Activated CD4-positive, alpha-beta memory T cell treated with anti-CD3 and anti-CD28 coated beads for 36 hours (primary cell): ENCODE data around the gene CNOT3. TPM values are rescaled to one million over a fixed set of nuclear protein-coding genes. Genes with fewer than 3 reads are reported as not detected.

Source experiments
- CTCF ChIA-PET: fragments of 350-600 bp; sonication (Branson Sonifier 250); formaldehyde crosslinking; loops from one replicate; lab custom pipeline; 2021; ENCODE audit warnings: antibody characterized with exemption, inconsistent platforms; lab: Charles Lee
- POLR2A ChIA-PET: fragments of 350-600 bp; sonication (Branson Sonifier 250); formaldehyde crosslinking; loops from one replicate; lab custom pipeline; 2021; ENCODE audit warnings: antibody characterized with exemption; lab: Charles Lee
- DNase-seq: peaks from one replicate; pipeline ENCODE4 v3.0.0-alpha.2; 2020
- H3K27ac Mint-ChIP-seq: one replicate; pipeline ENCODE4 v1.8.0; 2021; ENCODE audit warnings: mixed read lengths
- H3K27me3 Mint-ChIP-seq: one replicate; pipeline ENCODE4 v1.8.0; 2021; ENCODE audit warnings: mixed read lengths
- H3K36me3 Mint-ChIP-seq: one replicate; pipeline ENCODE4 v1.8.0; 2021; ENCODE audit warnings: mixed read lengths
- H3K4me1 Mint-ChIP-seq: one replicate; pipeline ENCODE4 v1.8.0; 2021; ENCODE audit warnings: low read depth, mixed read lengths
- H3K4me3 Mint-ChIP-seq: one replicate; pipeline ENCODE4 v1.8.0; 2021; ENCODE audit warnings: mild to moderate bottlenecking, mixed read lengths
- H3K9me3 Mint-ChIP-seq: one replicate; pipeline ENCODE4 v1.8.0; 2021; ENCODE audit warnings: mixed read lengths
- intact Hi-C: fragments of 100-400 bp; cut with micrococcal nuclease; formaldehyde crosslinking; loops from one replicate; pipeline ENCODE4 v1.15.1; 2023
- total RNA-seq, 2 experiments: library from RNA; stranded (reverse); gene quantifications; one replicate each; pipeline ENCODE4 v1.2.3, GENCODE V29; 2021

CNOT3 gene
- total RNA-seq, 2 experiments from 2014 or later = 54.6 to 58.7 TPM

DNA sequence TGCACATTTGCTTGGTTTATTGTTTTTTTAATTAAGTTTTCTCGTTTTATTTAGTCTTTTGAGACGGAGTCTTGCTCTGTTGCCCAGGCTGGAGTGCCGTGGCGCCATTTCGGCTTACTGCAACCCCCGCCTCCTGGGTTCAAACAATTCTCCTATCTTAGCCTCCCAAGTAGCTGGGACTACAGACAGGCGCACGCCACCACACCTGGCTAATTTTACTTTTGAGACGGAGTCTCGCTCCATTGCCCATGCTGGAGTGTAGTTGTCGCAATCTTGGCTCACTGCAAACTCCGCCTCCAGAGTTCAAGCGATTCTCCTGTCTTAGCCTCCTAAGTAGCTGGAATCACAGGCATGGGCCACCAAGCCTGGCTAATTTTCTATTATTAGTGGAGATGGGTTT, 64.4 kb downstream of the CNOT3 start:
- POLR2A ChIA-PET = interaction anchor here (0.6 to 2.5 kb wide), 4 partner anchors 9 to 65 kb away, joined by 3 to 11 read pairs (median 6); partner anchors contain the start of genes CNOT3, LENG1 and TSEN34
- Mint-ChIP-seq H3K4me1 (peaks cover 59% of the 10 kb centered on the region), H3K27me3 (no peaks in the 10 kb centered on the region), H3K36me3 (peaks cover 63% of the 10 kb centered on the region), H3K27ac (peak overlapping the region; percentile 100), H3K4me3 (peak overlapping the region; percentile 96), H3K9me3 (no peaks in the 10 kb centered on the region)
- CTCF ChIA-PET = no interaction called here
- DNase-seq = no peak
- intact Hi-C loops = loop anchor here (1.0 kb wide), 3 partner anchors 43 to 100 kb away; partner anchors contain the start of genes CNOT3, LENG1 and NDUFA3

DNA sequence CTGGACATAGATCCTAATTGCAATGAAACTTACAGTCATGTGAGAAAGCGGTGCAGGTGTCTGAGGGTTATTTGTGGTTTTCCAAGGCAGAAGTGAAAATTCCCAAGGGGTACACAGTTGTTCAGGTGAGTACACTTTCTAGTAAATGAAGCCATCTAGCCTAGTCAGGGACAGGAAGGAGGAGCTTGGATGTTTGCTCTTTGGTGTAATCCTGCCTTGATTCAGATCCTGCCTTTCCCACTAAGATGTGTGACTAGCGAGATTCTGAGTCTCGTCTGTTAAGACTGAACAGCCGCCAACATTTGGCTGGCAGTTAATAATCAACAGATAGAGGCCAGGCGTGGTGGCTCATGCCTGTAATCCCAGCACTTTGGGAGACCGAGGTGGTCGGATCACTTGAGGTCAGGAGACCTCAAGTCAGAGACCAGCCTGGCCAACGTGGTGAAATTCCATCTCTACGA, 65.6 kb downstream of the CNOT3 start:
- no peak for DNase-seq
- CTCF ChIA-PET = interaction anchor here (0.7 kb wide), 1 partner anchor 56 kb away, joined by 3 read pairs; no protein-coding TSS in a partner anchor

DNA sequence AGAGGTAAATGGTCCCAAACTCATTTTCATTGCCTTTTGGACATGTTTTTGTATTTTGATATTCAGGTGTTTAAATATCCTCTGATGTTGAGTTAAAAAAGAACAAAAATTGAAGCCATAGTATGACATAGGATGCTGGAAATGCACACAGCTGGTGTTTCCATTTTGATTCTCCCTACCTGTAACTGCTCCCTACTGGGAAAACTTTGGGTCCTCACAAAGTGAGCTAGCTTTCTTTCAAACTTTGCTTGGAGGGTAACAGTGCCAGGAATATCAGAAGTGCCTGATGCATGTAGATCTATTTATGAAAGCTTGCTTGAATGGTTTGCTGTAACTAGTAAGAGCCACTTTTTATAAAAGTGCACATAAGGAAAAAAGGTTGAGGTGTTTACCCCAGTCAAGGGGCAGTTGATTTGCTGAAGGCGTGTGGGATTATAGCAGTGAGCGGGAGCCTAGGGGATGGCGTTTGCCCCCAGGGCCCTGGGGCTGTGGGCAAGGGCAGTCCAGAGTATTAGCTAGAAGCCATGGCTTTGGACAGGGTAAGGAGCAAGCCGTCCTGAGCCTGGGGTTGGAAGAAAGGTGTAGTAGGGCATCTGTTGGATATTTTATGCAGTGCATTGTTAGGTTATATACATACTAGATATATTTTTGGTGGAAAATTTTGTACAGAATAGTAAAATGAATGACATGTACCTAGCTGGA, 67.4 kb downstream of the CNOT3 start:
- Mint-ChIP-seq H3K4me1 (peaks cover 82% of the 10 kb centered on the region), H3K9me3 (no peaks in the 10 kb centered on the region), H3K27me3 (no peaks in the 10 kb centered on the region), H3K36me3 (peaks cover 88% of the 10 kb centered on the region), H3K27ac (peak overlapping the region; percentile 100), H3K4me3 (peak overlapping the region; percentile 96)
- ChIA-PET POLR2A (interaction anchor here (8.2 kb wide), 1 partner anchor 15 kb away, joined by 103 read pairs; the partner anchor contains the start of genes MBOAT7 and TSEN34), CTCF (interaction anchor here (0.6 to 1.6 kb wide), 4 partner anchors 21 to 120 kb away, joined by 3 to 7 read pairs (median 4); no protein-coding TSS in a partner anchor)
- intact Hi-C loops = loop anchor here (5.0 kb wide), 3 partner anchors 42 to 338 kb away; partner anchors contain the start of genes LENG9 and MYADM
- no peak for DNase-seq

More for the DNA sequence above, 65.6 kb downstream of the CNOT3 start:
- intact Hi-C loops = no loop called here
- Mint-ChIP-seq H3K4me3 (peak overlapping the region; percentile 96), H3K36me3 (peaks cover 75% of the 10 kb centered on the region), H3K9me3 (no peaks in the 10 kb centered on the region), H3K27ac (peak overlapping the region; percentile 100), H3K27me3 (no peaks in the 10 kb centered on the region), H3K4me1 (peaks cover 71% of the 10 kb centered on the region)
- POLR2A ChIA-PET = interaction anchor here (1.9 kb wide), 1 partner anchor 12 kb away, joined by 8 read pairs; the partner anchor contains the start of gene TSEN34

Other genes with a start within 250 kb of the CNOT3 start
- not detected for gene CACNG7, start 228.5 kb upstream of the CNOT3 start, total RNA-seq
- under 1 TPM in 1 of 2 experiments, not detected in 1; 0.02 TPM for gene CACNG8, start 174.8 kb upstream of the CNOT3 start, total RNA-seq
- not detected for gene CACNG6, start 146.1 kb upstream of the CNOT3 start, total RNA-seq
- gene VSTM1, start 73.9 kb upstream of the CNOT3 start, total RNA-seq = not detected
- gene TARM1, start 56.4 kb upstream of the CNOT3 start, total RNA-seq = not detected
- gene OSCAR, start 37.0 kb upstream of the CNOT3 start, total RNA-seq = under 1 TPM; 0.29 to 0.59 TPM
- 100 to 1,000 TPM; 106 to 113 TPM for gene NDUFA3, start 34.9 kb upstream of the CNOT3 start, total RNA-seq
- 10 to 100 TPM; 27.1 to 31.6 TPM for gene TFPT, start 22.1 kb upstream of the CNOT3 start, total RNA-seq
- 10 to 100 TPM; 74.4 to 74.6 TPM for gene PRPF31, start 22.0 kb upstream of the CNOT3 start, total RNA-seq
- gene LENG1, start 22.0 kb downstream of the CNOT3 start, total RNA-seq = 1 to 10 TPM; 4.7 to 5.3 TPM
- under 1 TPM; 0.26 to 0.27 TPM for gene TMC4, start 35.4 kb downstream of the CNOT3 start, total RNA-seq
- gene MBOAT7, start 51.8 kb downstream of the CNOT3 start, total RNA-seq = 100 to 1,000 TPM; 107 to 112 TPM
- 10 to 100 TPM; 15.5 to 16.3 TPM for gene TSEN34, start 53.5 kb downstream of the CNOT3 start, total RNA-seq
- 1,000 to 10,000 TPM; 1,595 to 1,653 TPM for gene RPS9, start 63.1 kb downstream of the CNOT3 start, total RNA-seq
- 1 to 10 TPM in 1 of 2 experiments, under 1 TPM in 1; 0.68 to 1.6 TPM for gene LILRB3, start 85.2 kb downstream of the CNOT3 start, total RNA-seq
- under 1 TPM in 1 of 2 experiments, not detected in 1; 0.26 TPM for gene LILRA6, start 105.0 kb downstream of the CNOT3 start, total RNA-seq
- not detected for gene LILRB5, start 119.5 kb downstream of the CNOT3 start, total RNA-seq
- not detected for gene LILRB2, start 143.3 kb downstream of the CNOT3 start, total RNA-seq
- not detected for gene LILRA5, start 175.4 kb downstream of the CNOT3 start, total RNA-seq
- not detected for gene LILRA4, start 201.4 kb downstream of the CNOT3 start, total RNA-seq
- gene LAIR1, start 227.2 kb downstream of the CNOT3 start, total RNA-seq = 1 to 10 TPM; 4.9 to 5.7 TPM